Measurements from ENCODE around the gene TMEM185B. TPM values are rescaled to one million over a fixed set of nuclear protein-coding genes. Genes with fewer than 3 reads are reported as not detected.

The TMEM185B gene
- total and polyA plus RNA-seq, 2 of the 4 experiments (the other 2 are of a cell fraction), result 17.7 to 26.1 TPM

DNA sequence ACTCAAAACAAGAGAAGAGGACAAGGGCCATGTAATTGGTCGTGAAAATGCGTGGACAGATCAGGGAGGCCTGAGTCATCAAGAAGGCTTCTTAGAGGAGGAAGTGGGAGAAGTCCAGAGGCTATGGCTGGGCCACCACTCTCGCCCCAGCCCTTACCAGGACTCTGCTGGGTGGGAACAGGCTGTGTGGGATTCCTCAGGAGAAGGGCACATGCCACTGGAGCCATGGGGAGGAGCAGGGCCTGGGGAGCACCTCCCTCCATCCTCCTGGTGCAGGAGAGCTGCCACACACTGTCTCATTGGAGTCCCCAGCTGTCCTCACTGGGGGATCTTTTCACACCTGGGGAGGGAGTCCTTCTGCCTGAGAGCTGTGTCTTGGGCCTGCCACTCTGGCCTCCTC, 20.0 kb upstream of the TMEM185B start:
- CTCF ChIA-PET, result no interaction called here
- intact Hi-C loops (cut with micrococcal nuclease), result no loop called here

More for the DNA sequence above, 20.0 kb upstream of the TMEM185B start:
- peak; percentile 50 for DNase-seq
- H4K5ac ChIP-seq (ENCODE audit: low read depth, low read length), result no peak overlapping the region
- 0 out of 2 replicates have a peak overlapping the region, but pooled peaks have one; percentile 3 for H2BK120ac ChIP-seq (ENCODE audit: low read depth, low read length)
- TF ChIP-seq CTCF (conservative IDR thresholded peaks at IDR 0.05; ENCODE audit: low read depth, low read length), result no peak
- peak overlapping the region; percentile 77 for H2AFZ ChIP-seq (replicated peaks; ENCODE audit: low read length, poor library complexity)
- in situ Hi-C loops (cut with MboI; ENCODE audit: low sequenced_read_pairs), result loop anchor here (25.0 kb wide), 1 partner anchor 1006 kb away; no protein-coding TSS in a partner anchor
- H2BK5ac ChIP-seq (ENCODE audit: low read depth, low read length, poor library complexity, severe bottlenecking), result no peak overlapping the region
- no peak overlapping the region for H2BK20ac ChIP-seq (ENCODE audit: low read depth, low read length)
- peaks cover 1% of the 10 kb centered on the region; the same call in 1 of the 2 replicates for H3K27me3 ChIP-seq (ENCODE audit: control insufficient read depth, insufficient read depth, low read length)
- H3K4ac ChIP-seq (ENCODE audit: low read depth, low read length), result peak overlapping the region; percentile 58
- no peak overlapping the region for H3K56ac ChIP-seq (ENCODE audit: extremely low read depth, insufficient read depth, low read length)
- no peaks in the 10 kb centered on the region for H3K36me3 ChIP-seq (ENCODE audit: control insufficient read depth, insufficient read depth, low read length)
- H2BK15ac ChIP-seq (ENCODE audit: low read depth, low read length), result no peak overlapping the region; the same call in 2 of the 3 replicates
- BruUV-seq (replicated peaks), result no TSS peak
- peak overlapping the region; percentile 68; the same call in 1 of the 2 replicates for H3K23ac ChIP-seq (ENCODE audit: low read depth, low read length)
- no peak overlapping the region for H3K4me2 ChIP-seq (ENCODE audit: low read depth, low read length)
- no peak overlapping the region for H3K18ac ChIP-seq (ENCODE audit: low read depth, low read length)
- no peak overlapping the region for H3K27ac ChIP-seq (ENCODE audit: insufficient read depth, low read length)
- H4K20me1 ChIP-seq (ENCODE audit: insufficient read depth, low read length), result no peaks in the 10 kb centered on the region; the same call in 1 of the 2 replicates
- no peak overlapping the region for H3K4me3 ChIP-seq (ENCODE audit: insufficient read depth, low read depth, low read length)
- peak overlapping the region; percentile 61; the same call in 1 of the 2 replicates for H3K14ac ChIP-seq (replicated peaks; ENCODE audit: low read depth, low read length)
- H2AK5ac ChIP-seq (ENCODE audit: low read depth, low read length), result no peak overlapping the region; the same call in 1 of the 2 replicates
- dilution Hi-C loops (cut with HindIII; ENCODE audit: low sequenced_read_pairs, unreplicated experiment), result no loop called here
- peaks cover 17% of the 10 kb centered on the region for H3K9me1 ChIP-seq (ENCODE audit: insufficient read depth, low read length)
- H4K91ac ChIP-seq (ENCODE audit: insufficient read depth, low read depth, low read length), result no peak overlapping the region
- H4K8ac ChIP-seq (ENCODE audit: low read depth in 2 of 2, low read length in 2 of 2), result peak overlapping the region in 1 of 2 experiments; percentile 71; a peak in 2 of 4 replicates
- POLR2A ChIA-PET (ENCODE audit: unreplicated experiment), result no interaction called here
- no peak overlapping the region for H2AK9ac ChIP-seq (replicated peaks; ENCODE audit: low read depth, low read length, poor library complexity)
- H3K9me3 ChIP-seq (ENCODE audit: control insufficient read depth, insufficient read depth, low read length), result no peaks in the 10 kb centered on the region
- no peak overlapping the region for H3K9ac ChIP-seq (ENCODE audit: low read depth, low read length)
- WGBS, 2 experiments (ENCODE audit: extremely low coverage in 2 of 2, insufficient read length in 1 of 2), result no CpG with 5 or more reads among the region's 3 CpGs
- peaks cover 21% of the 10 kb centered on the region for H3K4me1 ChIP-seq (ENCODE audit: control insufficient read depth, insufficient read depth, low read length)
- peaks cover 0 to 7% of the 10 kb centered on the region in 2 experiments; a peak in 1 of 4 replicates for H3K79me1 ChIP-seq (ENCODE audit: low read depth in 1 of 2, low read length in 2 of 2)
- ATAC-seq (ENCODE audit: low read depth), result no peak

Measured in IMR-90 (cell line).